Ishikawa (cell line): ENCODE data around the gene CD22.

ENCODE experiments used
- CEBPB ChIP-seq: IDR thresholded peaks from 2 replicates; pipeline ENCODE4 v1.6.1; 2012
- CREB1 ChIP-seq: IDR thresholded peaks from 2 replicates; pipeline ENCODE4 v1.6.1; 2012; ENCODE audit warnings: low read depth
- EGR1 ChIP-seq: IDR thresholded peaks from 2 replicates; pipeline ENCODE4 v1.6.1; 2012
- EP300 ChIP-seq: IDR thresholded peaks from 2 replicates; pipeline ENCODE4 v1.6.1; 2012; ENCODE audit warnings: borderline replicate concordance
- FOXM1 ChIP-seq: IDR thresholded peaks from 2 replicates; pipeline ENCODE4 v1.6.1; 2012; ENCODE audit warnings: low read depth, borderline replicate concordance
- MAX ChIP-seq: IDR thresholded peaks from 2 replicates; pipeline ENCODE4 v1.6.1; 2012
- NFIC ChIP-seq: IDR thresholded peaks from 2 replicates; pipeline ENCODE4 v1.6.1; 2012
- RAD21 ChIP-seq: IDR thresholded peaks from 2 replicates; pipeline ENCODE4 v1.6.1; 2012; ENCODE audit warnings: low read depth
- REST ChIP-seq: IDR thresholded peaks from 2 replicates; pipeline ENCODE4 v1.6.1; 2012; ENCODE audit warnings: low read depth, mild to moderate bottlenecking
- TAF1 ChIP-seq: IDR thresholded peaks from 2 replicates; pipeline ENCODE4 v1.6.1; 2012; ENCODE audit warnings: low read depth, mild to moderate bottlenecking
- TCF12 ChIP-seq: IDR thresholded peaks from 2 replicates; pipeline ENCODE4 v1.6.1; 2012; ENCODE audit warnings: low read depth
- TEAD4 ChIP-seq: IDR thresholded peaks from 2 replicates; pipeline ENCODE4 v1.6.1; 2012
- USF1 ChIP-seq: IDR thresholded peaks from 2 replicates; pipeline ENCODE4 v1.6.1; 2012
- YY1 ChIP-seq: IDR thresholded peaks from 2 replicates; pipeline ENCODE4 v1.6.1; 2012; ENCODE audit warnings: low read depth
- ZBTB7A ChIP-seq: IDR thresholded peaks from 2 replicates; pipeline ENCODE4 v1.6.1; 2012; ENCODE audit warnings: low read depth

CD22 gene

GRCh38 chr19:35296644-35297514 lies 32.1 kb upstream of the CD22 start:
- TF ChIP-seq EP300 (no peak), RAD21 (no peak), REST (no peak), CEBPB (no peak), USF1 (no peak), MAX (no peak), TCF12 (no peak), CREB1 (no peak), YY1 (no peak), TEAD4 (no peak), EGR1 (no peak), NFIC (no peak), FOXM1 (no peak), TAF1 (no peak), ZBTB7A (no peak)

GRCh38 chr19:35297515-35297848 lies 31.5 kb upstream of the CD22 start:
- no peak for TF ChIP-seq REST

GRCh38 chr19:35297922-35298321 lies 31.1 kb upstream of the CD22 start:
- no peak for TF ChIP-seq NFIC
- no peak for TF ChIP-seq RAD21
- TF ChIP-seq CEBPB = no peak
- no peak for TF ChIP-seq TAF1
- no peak for TF ChIP-seq EP300
- no peak for TF ChIP-seq ZBTB7A
- TF ChIP-seq REST = no peak
- no peak for TF ChIP-seq USF1
- TF ChIP-seq FOXM1 = no peak
- TF ChIP-seq TCF12 = no peak
- TF ChIP-seq TEAD4 = no peak
- TF ChIP-seq YY1 = no peak
- no peak for TF ChIP-seq EGR1
- TF ChIP-seq MAX = no peak
- TF ChIP-seq CREB1 = no peak

- TF ChIP-seq YY1 = no peak
- TF ChIP-seq EP300 = no peak
- no peak for TF ChIP-seq FOXM1
- no peak for TF ChIP-seq ZBTB7A
- no peak for TF ChIP-seq EGR1
- no peak for TF ChIP-seq RAD21
- no peak for TF ChIP-seq TCF12
- no peak for TF ChIP-seq REST
- no peak for TF ChIP-seq TEAD4
Observed at GRCh38 chr19:35298561-35298972, 30.4 kb upstream of the CD22 start.
